HG03280 (cell line): Measurements from ENCODE around the gene CHST12.
"Not testable (repeated sequence)": the region's sequence is repeated elsewhere in the genome, so short reads cannot be mapped to it uniquely, and the experiment has no call there.

Source experiments
- ATAC-seq: cut with Tn5 transposase; IDR thresholded peaks from one replicate; pipeline ENCODE4 v1.9.1; 2021; ENCODE audit warnings: mild to moderate bottlenecking, moderate library complexity; ENCODE audit not compliant: unreplicated experiment

The CHST12 gene

DNA sequence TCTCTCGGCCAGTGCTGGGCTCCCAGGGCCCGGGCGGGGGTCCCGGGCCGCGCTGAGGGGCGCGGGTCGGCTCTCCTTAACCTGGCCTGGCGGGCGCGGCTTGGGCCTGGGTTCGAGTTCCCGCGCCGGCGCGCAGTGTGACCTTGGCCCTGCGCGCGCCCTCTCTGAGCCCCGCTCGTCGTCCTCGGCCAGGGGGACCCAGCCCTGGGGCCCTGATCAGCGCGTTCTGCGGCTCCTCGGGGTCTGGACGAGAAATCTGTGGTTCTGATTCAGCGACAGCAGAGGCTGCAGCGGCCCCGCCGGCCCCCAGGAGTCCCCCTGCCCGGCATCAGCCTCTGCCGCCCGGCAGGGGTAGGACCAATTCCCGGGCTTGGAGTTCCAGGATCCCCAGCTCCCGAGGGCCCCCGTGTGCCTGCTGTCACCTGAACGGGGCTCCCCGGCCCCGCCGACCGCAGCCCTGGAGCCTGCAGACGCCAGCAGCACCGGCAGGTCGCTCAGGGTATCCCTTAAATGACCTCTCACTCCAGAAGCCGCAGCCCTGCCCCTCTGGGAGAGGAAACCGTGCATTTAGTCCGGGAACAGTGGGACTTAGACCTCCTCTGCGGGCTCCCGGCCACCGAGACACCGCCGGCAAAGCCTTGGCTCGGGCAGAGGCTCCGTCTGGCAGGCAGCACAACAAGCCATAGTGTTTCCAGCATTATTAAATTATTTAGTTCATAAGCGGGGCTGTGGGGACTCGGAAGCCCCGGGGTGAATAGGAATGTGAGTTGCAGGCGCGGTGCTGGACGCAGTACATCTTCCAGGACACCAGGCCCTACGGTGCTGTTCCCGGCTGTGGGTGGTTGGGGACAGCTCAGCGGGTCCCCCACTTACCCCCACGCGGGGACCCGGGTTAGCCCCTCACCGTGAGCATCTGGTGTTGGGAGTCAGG lies 572 bp downstream of the CHST12 start:
- peak; percentile 9 for ATAC-seq

DNA sequence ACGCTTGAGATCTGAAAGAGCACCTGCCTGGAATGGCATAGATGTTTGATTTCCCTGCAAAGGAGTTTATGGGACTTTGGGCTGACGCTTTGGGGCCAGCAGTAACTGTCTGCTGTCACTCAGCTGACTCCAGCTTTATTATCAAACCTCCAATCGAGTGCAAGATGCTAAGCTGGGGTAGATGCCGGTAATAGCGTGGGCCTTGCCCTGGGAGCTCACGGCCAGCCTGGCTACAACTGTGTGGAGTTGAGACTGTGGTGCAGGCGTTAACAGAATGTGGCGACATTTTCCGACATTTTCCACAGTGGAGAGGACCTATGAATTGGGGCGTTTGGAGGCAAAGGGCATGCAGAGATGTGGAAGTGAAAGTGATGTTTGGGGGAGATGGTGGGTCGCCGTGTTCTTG lies 1.3 kb downstream of the CHST12 start:
- no peak for ATAC-seq

- ATAC-seq, result no peak
Measured at GRCh38 chr7:2405201-2405600, 1.8 kb downstream of the CHST12 start.

- peak; percentile 41 for ATAC-seq
Measured at GRCh38 chr7:2405601-2406345, 2.4 kb downstream of the CHST12 start.

GRCh38 chr7:2409745-2410414 lies 6.5 kb downstream of the CHST12 start:
- ATAC-seq, result no peak

GRCh38 chr7:2411049-2411448 lies 7.6 kb downstream of the CHST12 start:
- ATAC-seq, result no peak

DNA sequence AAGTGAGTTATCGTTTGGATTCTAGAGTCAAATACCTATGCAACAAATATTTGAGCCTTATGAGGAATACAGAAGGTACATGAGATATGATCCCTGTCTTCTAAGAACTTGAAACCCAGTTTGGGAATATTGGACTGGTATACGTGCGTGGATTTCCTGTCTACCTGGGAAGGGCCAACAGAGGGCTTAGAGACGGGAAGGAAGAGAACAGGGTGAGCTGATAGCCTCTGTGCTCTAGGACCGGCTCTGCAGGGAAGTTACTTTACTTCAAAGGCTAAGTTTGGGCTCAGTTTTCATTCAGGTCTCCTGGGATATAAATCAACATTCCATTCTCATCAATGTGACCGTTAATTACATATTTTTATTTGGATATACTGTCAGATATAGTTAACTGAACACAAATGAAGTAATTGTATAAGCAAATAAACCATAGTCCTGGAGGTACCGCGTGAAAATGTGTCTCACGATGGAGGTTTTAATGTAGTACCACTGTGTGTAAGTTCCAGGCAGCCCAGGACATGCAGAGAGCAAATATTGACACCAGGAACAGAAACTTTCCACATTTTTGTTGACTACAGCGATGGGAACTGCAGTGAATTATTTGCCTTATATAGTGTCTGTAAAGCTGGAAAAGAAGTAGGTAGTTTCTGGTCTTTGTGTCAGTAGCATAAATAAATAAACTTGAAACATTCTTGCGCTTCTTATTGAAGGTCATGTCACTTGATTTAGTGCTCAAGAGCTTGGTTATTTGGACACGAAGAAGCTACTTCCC lies 8.6 kb downstream of the CHST12 start:
- no peak for ATAC-seq

DNA sequence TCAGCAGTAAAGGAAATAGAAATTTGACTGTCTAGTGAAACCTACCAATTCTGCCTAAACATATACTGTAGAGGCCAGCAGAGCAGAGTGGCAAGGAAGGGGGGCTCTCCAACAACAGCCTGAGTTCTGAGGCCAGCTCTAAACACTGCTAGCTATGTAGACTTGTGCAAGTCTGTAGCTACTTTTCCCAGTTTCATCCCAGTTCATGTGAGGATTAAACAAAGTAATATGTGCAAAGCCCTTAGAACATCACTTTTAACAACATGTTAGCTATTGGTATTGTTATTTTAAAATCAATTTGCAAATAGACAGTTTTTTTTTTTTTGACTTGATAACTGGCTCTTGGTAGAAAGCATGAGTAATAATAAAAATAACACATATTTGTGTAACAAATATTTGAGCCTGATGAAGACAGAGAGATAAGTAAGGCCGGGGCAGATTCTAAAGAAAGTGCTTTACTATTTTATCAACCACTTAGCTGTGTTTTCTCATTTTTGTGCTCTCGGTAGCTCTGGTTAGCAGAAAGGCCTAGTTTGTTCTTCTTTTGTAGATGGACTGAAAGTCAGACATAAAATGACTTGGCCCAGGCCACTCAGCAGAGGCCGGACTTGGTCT lies 9.3 kb downstream of the CHST12 start:
- no peak for ATAC-seq

DNA sequence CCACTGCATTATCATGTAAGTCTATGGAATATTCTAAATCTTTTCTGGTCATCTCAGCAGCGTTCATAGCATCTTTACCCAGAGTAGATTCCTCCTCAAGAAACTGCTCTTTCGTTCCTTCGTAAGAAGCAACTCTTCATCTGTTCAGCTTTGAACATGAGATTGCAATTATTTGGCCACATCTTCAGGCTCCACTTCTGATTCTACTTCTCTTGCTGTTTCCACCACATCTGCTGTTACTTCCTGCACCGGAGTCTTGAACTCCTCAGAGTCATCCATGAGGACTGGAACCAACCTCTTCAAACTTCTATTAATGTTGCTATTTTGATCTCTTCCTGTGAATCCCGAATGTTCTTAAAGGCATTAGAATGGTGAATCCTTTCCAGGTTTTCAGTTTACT lies 12.7 kb downstream of the CHST12 start:
- no peak for ATAC-seq

DNA sequence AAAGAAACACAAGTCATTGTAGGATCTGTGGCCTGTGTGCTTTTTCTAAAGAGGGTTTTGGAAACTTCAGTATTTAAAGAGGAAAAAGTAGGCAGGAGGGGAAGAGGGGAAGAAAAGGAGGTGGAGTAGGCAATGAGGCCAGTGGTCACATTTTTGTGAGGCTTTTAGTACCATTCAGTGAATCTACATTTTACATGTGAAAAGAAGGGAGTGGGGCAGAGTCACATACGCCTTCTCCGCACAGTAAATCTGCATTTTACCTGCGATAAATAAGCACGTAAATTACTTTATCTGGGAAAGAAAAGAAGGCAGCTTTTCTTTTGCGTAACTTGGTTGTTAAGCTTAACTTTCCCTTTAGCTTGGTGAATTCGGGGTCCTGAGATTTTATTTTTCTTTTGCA lies 13.2 kb downstream of the CHST12 start:
- no peak for ATAC-seq

GRCh38 chr7:2417178-2417577 lies 13.8 kb downstream of the CHST12 start:
- ATAC-seq, result not testable (repeated sequence)

DNA sequence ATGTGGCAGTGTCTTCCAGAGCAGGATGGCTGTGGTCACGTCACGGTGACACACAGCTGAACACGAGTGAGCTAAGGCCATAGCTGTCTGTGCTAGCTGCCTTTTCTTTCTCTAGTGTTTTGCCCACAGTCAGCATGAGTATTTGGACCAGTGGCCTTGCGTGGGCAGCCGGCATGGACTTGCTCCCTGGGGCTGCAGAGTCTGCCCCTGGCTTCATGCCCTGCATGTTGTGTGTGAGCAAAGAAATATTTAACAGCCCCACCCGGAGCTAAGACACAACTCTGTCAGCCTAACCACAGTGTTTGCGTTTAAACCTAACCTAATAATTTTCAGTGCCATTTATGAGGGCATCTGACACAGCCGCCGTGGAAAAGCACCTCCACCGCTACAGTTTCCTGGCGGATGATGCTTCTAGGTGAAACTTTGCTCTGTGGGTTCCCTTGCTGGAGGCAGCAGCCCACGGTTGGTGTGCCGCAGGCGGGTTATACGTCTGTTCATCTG lies 14.6 kb downstream of the CHST12 start:
- ATAC-seq, result no peak

GRCh38 chr7:2420216-2420933 lies 17.0 kb downstream of the CHST12 start:
- no peak for ATAC-seq

DNA sequence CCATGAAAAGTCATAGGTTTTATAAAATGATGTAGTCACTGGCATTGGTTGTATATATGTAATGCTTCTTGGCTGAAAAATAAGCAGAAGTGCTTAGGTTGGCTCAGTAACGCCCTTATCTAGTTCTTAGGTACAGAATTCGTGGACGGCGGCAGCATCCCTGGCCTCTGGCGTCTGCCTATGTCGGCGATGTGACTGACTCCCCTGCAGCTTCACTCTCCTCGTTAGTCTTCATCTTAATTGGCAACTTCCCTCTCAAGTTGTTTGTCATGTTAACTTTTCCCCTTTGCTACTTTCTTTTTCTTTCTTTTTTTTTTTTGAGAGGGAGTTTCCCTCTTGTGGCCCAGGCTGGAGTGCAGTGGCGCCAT lies 18.5 kb downstream of the CHST12 start:
- ATAC-seq, result no peak

- no peak for ATAC-seq
Measured at GRCh38 chr7:2425749-2426148, 22.3 kb downstream of the CHST12 start.

GRCh38 chr7:2431260-2431867 lies 28.0 kb downstream of the CHST12 start:
- no peak for ATAC-seq

DNA sequence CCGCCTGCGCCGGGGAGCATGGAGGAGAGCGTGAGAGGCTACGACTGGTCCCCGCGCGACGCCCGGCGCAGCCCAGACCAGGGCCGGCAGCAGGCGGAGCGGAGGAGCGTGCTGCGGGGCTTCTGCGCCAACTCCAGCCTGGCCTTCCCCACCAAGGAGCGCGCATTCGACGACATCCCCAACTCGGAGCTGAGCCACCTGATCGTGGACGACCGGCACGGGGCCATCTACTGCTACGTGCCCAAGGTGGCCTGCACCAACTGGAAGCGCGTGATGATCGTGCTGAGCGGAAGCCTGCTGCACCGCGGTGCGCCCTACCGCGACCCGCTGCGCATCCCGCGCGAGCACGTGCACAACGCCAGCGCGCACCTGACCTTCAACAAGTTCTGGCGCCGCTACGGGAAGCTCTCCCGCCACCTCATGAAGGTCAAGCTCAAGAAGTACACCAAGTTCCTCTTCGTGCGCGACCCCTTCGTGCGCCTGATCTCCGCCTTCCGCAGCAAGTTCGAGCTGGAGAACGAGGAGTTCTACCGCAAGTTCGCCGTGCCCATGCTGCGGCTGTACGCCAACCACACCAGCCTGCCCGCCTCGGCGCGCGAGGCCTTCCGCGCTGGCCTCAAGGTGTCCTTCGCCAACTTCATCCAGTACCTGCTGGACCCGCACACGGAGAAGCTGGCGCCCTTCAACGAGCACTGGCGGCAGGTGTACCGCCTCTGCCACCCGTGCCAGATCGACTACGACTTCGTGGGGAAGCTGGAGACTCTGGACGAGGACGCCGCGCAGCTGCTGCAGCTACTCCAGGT lies 29.7 kb downstream of the CHST12 start:
- no peak for ATAC-seq
